22Rv1 (cell line): ENCODE data around the gene PRIMA1.

Source experiments
- CTCF ChIP-seq: fragments of 450-650 bp; IDR thresholded peaks from 2 replicates; pipeline ENCODE4 v1.5.1; 2017; ENCODE audit warnings: mild to moderate bottlenecking
- ZFX ChIP-seq: fragments of 450-650 bp; IDR thresholded peaks from 2 replicates; pipeline ENCODE4 v1.6.1; 2017; ENCODE audit warnings: antibody characterized with exemption, borderline replicate concordance

GRCh38 chr14:93732524-93732923 lies 55.8 kb downstream of the PRIMA1 start:
- TF ChIP-seq CTCF: no peak
- no peak for TF ChIP-seq ZFX
